GM19025 (cell line): ENCODE data around the gene HTT-AS.

Experiments
- ATAC-seq: cut with Tn5 transposase; IDR thresholded peaks from one replicate; pipeline ENCODE4 v1.9.1; 2021; ENCODE audit warnings: mild to moderate bottlenecking, low read depth, moderate library complexity; ENCODE audit not compliant: unreplicated experiment

HTT-AS gene

GRCh38 chr4:3034231-3034630 lies 40.1 kb downstream of the HTT-AS start:
- no peak for ATAC-seq

GRCh38 chr4:3031357-3032082 lies 42.8 kb downstream of the HTT-AS start:
- no peak for ATAC-seq

GRCh38 chr4:3030566-3031356 lies 43.6 kb downstream of the HTT-AS start:
- no peak for ATAC-seq

- ATAC-seq: no peak
Measured at GRCh38 chr4:3029464-3029863, 44.9 kb downstream of the HTT-AS start.

GRCh38 chr4:3026540-3026939 lies 47.8 kb downstream of the HTT-AS start:
- no peak for ATAC-seq

DNA sequence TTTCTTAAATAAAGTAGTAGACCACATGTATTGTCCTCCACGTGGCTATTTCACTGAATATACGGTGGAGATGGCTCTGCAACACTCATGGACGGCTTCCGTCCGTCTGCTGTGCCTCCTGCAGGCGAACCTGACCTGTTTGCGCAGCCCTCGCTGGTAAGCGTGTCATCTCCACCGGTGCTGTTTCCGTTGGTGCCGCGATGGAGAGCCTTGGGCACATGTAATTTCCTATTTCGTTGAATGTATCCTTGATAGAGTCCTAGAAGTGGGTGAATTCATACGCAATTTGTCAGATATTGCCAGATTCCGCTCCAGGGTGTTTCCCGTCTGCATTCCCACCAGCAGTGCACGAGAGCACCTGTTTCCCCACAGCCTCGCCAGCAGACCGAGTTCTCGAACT lies 48.5 kb downstream of the HTT-AS start:
- ATAC-seq: no peak

- no peak for ATAC-seq
Measured at GRCh38 chr4:3022651-3023050, 51.7 kb downstream of the HTT-AS start.

DNA sequence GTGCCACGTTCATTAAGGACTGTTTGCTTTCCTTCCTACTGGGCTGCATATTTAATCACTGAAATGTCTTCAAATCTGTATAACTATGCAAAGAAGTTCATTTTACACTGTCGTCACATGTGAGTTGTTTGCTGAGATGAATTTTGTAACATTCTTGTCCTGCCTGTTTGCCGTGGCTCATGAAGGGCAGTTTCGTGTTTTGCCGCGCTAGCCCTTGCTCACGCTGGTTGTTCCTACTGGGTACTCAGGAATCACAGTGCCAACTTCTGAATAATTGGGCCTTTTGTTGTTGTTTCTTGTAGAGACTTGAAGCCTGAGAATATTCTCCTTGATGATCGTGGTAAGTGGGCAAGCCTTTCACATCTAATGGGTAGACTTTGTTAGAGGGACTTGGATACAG lies 52.2 kb downstream of the HTT-AS start:
- no peak for ATAC-seq

DNA sequence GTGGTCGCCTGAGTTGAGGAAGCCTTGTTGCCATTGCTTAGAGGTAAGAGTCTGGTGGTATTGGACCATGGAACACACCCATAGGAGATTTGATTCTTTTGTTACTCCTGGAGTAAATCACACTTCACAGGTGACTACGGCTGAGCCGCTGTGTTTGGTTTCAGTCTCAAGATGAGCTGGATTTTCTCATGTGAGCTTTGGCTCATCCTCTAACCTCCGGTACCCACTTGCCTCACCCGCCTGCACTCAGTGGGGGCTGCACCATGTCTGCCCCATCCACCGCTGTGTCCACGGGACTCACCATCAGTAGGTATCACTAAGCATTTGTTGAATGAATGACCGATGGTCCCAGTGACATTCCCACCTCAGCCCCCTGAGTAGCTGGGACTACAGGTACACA lies 52.7 kb downstream of the HTT-AS start:
- ATAC-seq: no peak

DNA sequence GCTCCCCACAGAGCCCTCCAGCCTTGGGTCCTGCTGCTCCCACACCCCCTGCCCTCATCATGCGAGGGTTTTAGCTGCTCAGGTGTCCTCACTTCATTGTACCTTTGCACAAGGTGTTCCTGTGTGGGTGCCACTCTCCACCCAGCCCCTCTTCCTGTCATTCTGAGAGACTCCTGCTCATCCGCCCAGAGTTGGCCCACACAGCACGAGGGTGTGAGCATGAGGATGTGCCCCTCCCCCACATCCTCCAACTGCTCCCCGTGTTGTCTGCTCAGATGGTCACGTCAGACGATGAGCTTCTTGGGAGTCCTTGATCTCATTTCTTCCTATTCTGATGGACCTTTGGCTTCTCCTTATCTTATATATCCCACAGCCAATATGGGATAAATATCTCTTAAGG lies 53.2 kb downstream of the HTT-AS start:
- ATAC-seq: no peak

- no peak for ATAC-seq
Measured at GRCh38 chr4:3019145-3019846, 55.0 kb downstream of the HTT-AS start.

- no peak for ATAC-seq
Measured at GRCh38 chr4:3017504-3017903, 56.8 kb downstream of the HTT-AS start.

DNA sequence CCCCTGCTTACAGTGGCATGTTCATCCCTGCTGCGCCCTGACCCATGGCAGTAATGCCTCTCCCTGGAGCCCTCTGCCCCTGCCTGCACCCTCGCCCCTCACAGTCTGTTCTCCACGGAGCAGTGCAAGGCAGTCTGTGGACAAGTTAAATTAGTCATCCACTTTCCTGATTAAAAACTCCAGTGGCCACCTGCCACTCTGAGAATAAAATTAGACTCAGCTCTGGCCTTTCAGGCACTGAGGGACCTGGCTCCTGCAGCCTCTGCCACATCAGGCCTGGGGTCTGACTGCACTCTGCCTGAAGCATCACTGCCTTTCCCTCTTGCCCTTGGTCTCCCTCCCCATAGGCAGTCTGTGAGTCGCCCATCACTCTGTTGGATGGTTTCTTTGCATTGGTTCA lies 57.4 kb downstream of the HTT-AS start:
- ATAC-seq: no peak

- ATAC-seq: no peak
Measured at GRCh38 chr4:3013839-3014350, 60.4 kb downstream of the HTT-AS start.
